WTC11 (cell line): ENCODE results near the gene TUG1. TPM values are rescaled to one million over a fixed set of nuclear protein-coding genes. Genes with fewer than 3 reads are reported as not detected.

ENCODE experiments used
- ATAC-seq: fragments of 200-7000 bp; cut with Tn5 transposase; 2 replicates; pipeline ENCODE4 v1.10.0; 2021; ENCODE audit warnings: mild to moderate bottlenecking, moderate library complexity
- CTCF ChIA-PET: fragments of 300-600 bp; sonication (Branson Sonifier 250); formaldehyde crosslinking; loops from one replicate; lab custom pipeline; 2021; ENCODE audit warnings: antibody characterized with exemption; lab: Charles Lee
- POLR2A ChIA-PET: fragments of 350-600 bp; sonication (Branson Sonifier 250); formaldehyde crosslinking; loops from one replicate; lab custom pipeline; 2021; ENCODE audit warnings: antibody characterized with exemption; lab: Charles Lee
- DNase-seq: peaks from one replicate; pipeline ENCODE4 v3.0.0; 2021; ENCODE audit warnings: low spot score
- H3K27ac Mint-ChIP-seq: 2 replicates; pipeline ENCODE4 v1.8.0; 2021; ENCODE audit warnings: mixed read lengths
- H3K27me3 Mint-ChIP-seq: 2 replicates; pipeline ENCODE4 v1.8.0; 2021; ENCODE audit warnings: low read depth, mild to moderate bottlenecking, moderate library complexity, mixed read lengths
- H3K36me3 Mint-ChIP-seq: 2 replicates; pipeline ENCODE4 v1.8.0; 2021; ENCODE audit warnings: mixed read lengths
- H3K4me1 Mint-ChIP-seq: 2 replicates; pipeline ENCODE4 v1.8.0; 2022; ENCODE audit warnings: mixed read lengths
- H3K4me3 Mint-ChIP-seq: 2 replicates; pipeline ENCODE4 v1.8.0; 2021; ENCODE audit warnings: mild to moderate bottlenecking, moderate library complexity, mixed read lengths
- H3K9me3 Mint-ChIP-seq: 2 replicates; pipeline ENCODE4 v1.8.0; 2021; ENCODE audit warnings: mixed read lengths
- AR ChIP-seq: fragments of 250-450 bp; sonication (Bioruptor Pico); IDR thresholded peaks from 2 replicates; pipeline ENCODE4 v1.9.0; 2021; ENCODE audit warnings: mild to moderate bottlenecking
- ATF1 ChIP-seq: sonication (generic); formaldehyde crosslinking; IDR thresholded peaks from 2 replicates; pipeline ENCODE4 v1.8.1; 2023; ENCODE audit warnings: mild to moderate bottlenecking, moderate library complexity, missing genetic modification reagents
- ATF2 ChIP-seq: sonication (generic); formaldehyde crosslinking; IDR thresholded peaks from 2 replicates; pipeline ENCODE4 v1.8.1; 2022; ENCODE audit warnings: low read depth, missing genetic modification reagents, borderline replicate concordance
- E2F1 ChIP-seq: sonication (generic); formaldehyde crosslinking; IDR thresholded peaks from 2 replicates; pipeline ENCODE4 v1.8.0; 2022; ENCODE audit warnings: mild to moderate bottlenecking, missing genetic modification reagents
- GABPB1 ChIP-seq: sonication (generic); formaldehyde crosslinking; IDR thresholded peaks from 2 replicates; pipeline ENCODE4 v1.8.1; 2023; ENCODE audit warnings: mild to moderate bottlenecking, missing genetic modification reagents
- OVOL2 ChIP-seq: fragments of 250-450 bp; sonication (Bioruptor Pico); IDR thresholded peaks from 2 replicates; pipeline ENCODE4 v1.9.0; 2021; ENCODE audit warnings: mild to moderate bottlenecking, borderline replicate concordance
- PRRX2 ChIP-seq: fragments of 250-450 bp; sonication (Bioruptor Pico); IDR thresholded peaks from 2 replicates; pipeline ENCODE4 v1.8.0; 2021; ENCODE audit warnings: mild to moderate bottlenecking
- SMAD3 ChIP-seq: sonication (generic); formaldehyde crosslinking; IDR thresholded peaks from 2 replicates; pipeline ENCODE4 v1.8.0; 2022; ENCODE audit warnings: missing genetic modification reagents, mild to moderate bottlenecking, borderline replicate concordance
- SMAD4 ChIP-seq: sonication (generic); formaldehyde crosslinking; IDR thresholded peaks from 2 replicates; pipeline ENCODE4 v1.8.0; 2022; ENCODE audit warnings: mild to moderate bottlenecking, missing genetic modification reagents
- STAT6 ChIP-seq: sonication (generic); formaldehyde crosslinking; conservative IDR thresholded peaks from 2 replicates; pipeline ENCODE4 v1.8.1; 2023; ENCODE audit warnings: mild to moderate bottlenecking, low read depth, missing genetic modification reagents, moderate library complexity
- ZBTB21 ChIP-seq: sonication (generic); formaldehyde crosslinking; IDR thresholded peaks from 2 replicates; pipeline ENCODE4 v1.8.1; 2023; ENCODE audit warnings: mild to moderate bottlenecking, missing genetic modification reagents, borderline replicate concordance
- ZNF416 ChIP-seq: fragments of 250-450 bp; sonication (Bioruptor Pico); IDR thresholded peaks from 2 replicates; pipeline ENCODE4 v1.9.0; 2021; ENCODE audit warnings: mild to moderate bottlenecking, inconsistent platforms
- total RNA-seq: library from RNA; stranded (reverse); gene quantifications from 3 replicates; pipeline ENCODE4 v1.2.3, GENCODE V29; 2021
- TF ChIP-seq, protein P1 (sequence below): fragments of 250-450 bp; sonication (Bioruptor Pico); IDR thresholded peaks from 2 replicates; pipeline ENCODE4 v1.9.0; 2021; ENCODE audit warnings: mild to moderate bottlenecking
- TF ChIP-seq, protein P2 (sequence below): sonication (generic); formaldehyde crosslinking; IDR thresholded peaks from 2 replicates; pipeline ENCODE4 v1.8.0; 2022; ENCODE audit warnings: mild to moderate bottlenecking, missing genetic modification reagents
- TF ChIP-seq, protein P3 (sequence below): fragments of 250-450 bp; sonication (Bioruptor Pico); conservative IDR thresholded peaks from 2 replicates; pipeline ENCODE4 v1.9.0; 2021; ENCODE audit warnings: mild to moderate bottlenecking

The TUG1 gene
- total RNA-seq, 1 experiment from 2014 or later, result 105 TPM

DNA sequence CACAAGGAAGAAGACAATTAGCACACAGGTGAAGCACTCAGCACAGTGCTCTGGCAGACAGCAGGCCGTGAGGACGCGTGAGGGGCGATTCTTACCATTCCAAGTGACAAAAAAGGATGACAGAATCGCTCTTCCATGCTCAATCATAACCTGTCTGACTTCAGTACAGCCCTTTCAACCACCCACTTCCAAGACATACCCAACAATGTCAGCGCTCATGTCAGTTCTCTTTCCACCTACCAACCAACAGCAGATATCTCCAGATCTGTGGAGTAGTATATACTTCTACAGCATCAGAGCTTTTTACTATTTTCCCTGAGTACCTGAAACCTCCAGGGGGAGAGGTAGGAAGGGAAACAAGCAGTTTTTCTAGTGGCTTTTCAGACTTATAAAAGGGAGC is 40.7 kb upstream of the TUG1 start:
- no peaks in the 10 kb centered on the region for H3K4me1 Mint-ChIP-seq
- H3K36me3 Mint-ChIP-seq, result peaks cover 77% of the 10 kb centered on the region
- H3K4me3 Mint-ChIP-seq, result no peak overlapping the region
- ATAC-seq, result no peak
- POLR2A ChIA-PET, result no interaction called here
- TF ChIP-seq, protein P1, sequence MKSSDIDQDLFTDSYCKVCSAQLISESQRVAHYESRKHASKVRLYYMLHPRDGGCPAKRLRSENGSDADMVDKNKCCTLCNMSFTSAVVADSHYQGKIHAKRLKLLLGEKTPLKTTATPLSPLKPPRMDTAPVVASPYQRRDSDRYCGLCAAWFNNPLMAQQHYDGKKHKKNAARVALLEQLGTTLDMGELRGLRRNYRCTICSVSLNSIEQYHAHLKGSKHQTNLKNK (CRISPR knock-in tag), result no peak
- no peak for TF ChIP-seq OVOL2 (CRISPR knock-in tag)
- no peak for TF ChIP-seq ATF2 (CRISPR knock-in tag)
- TF ChIP-seq, protein P2, sequence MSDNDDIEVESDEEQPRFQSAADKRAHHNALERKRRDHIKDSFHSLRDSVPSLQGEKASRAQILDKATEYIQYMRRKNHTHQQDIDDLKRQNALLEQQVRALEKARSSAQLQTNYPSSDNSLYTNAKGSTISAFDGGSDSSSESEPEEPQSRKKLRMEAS (CRISPR knock-in tag), result no peak
- TF ChIP-seq STAT6 (CRISPR knock-in tag), result no peak
- no peak for TF ChIP-seq GABPB1
- TF ChIP-seq E2F1 (CRISPR knock-in tag), result no peak
- TF ChIP-seq, protein P3, sequence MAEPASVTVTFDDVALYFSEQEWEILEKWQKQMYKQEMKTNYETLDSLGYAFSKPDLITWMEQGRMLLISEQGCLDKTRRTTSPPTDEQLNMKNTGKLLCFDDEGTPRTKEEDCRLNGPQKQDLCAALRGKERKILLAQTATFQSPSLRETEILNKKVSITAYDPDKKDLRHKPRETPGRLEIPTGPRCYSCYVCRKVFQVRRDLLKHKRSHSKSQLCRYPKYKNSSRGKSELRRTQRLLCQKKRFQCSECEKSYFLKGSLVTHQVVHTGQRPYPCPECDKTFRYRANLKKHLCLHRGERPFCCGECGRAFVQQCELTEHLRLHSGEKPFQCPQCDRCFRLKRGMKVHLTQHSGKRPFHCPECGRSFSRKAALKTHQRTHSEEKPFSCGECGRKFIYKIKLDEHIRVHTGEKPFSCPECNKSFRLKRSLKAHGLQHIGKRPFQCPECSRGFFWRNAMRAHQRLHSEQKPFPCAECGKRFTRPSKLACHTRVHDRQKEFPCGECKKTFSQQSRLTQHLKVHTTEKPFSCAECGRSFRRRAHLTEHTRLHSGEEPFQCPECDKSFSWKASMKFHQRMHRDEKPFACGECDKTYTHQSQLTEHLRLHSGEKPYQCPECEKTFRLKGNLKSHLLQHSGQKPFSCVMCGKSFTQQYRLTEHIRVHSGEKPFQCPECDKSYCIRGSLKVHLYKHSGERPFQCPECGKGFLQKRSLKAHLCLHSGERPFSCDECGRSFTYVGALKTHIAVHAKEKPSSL (CRISPR knock-in tag), result no peak
- TF ChIP-seq PRRX2 (CRISPR knock-in tag), result no peak
- TF ChIP-seq SMAD4 (CRISPR knock-in tag), result no peak
- TF ChIP-seq ZBTB21 (CRISPR knock-in tag), result no peak
- no peak for TF ChIP-seq ZNF416 (CRISPR knock-in tag)
- TF ChIP-seq AR (CRISPR knock-in tag), result no peak
- TF ChIP-seq ATF1 (CRISPR knock-in tag), result no peak
- no peak for TF ChIP-seq SMAD3
- H3K27ac Mint-ChIP-seq, result no peak overlapping the region
- DNase-seq, result no peak
- no peaks in the 10 kb centered on the region for H3K27me3 Mint-ChIP-seq
- CTCF ChIA-PET, result no interaction called here
- no peaks in the 10 kb centered on the region for H3K9me3 Mint-ChIP-seq
